GM21381 (cell line): ENCODE results near the gene ATL1.
"Not testable (repeated sequence)": the region's sequence is repeated elsewhere in the genome, so short reads cannot be mapped to it uniquely, and the experiment has no call there.

Experiments used
- ATAC-seq: cut with Tn5 transposase; IDR thresholded peaks from one replicate; pipeline ENCODE4 v1.9.1; 2021; ENCODE audit warnings: mild to moderate bottlenecking, moderate library complexity; ENCODE audit not compliant: unreplicated experiment

The ATL1 gene

GRCh38 chr14:50600849-50601248 is 40.9 kb downstream of the ATL1 start:
- ATAC-seq: no peak

- ATAC-seq: no peak
These were observed 41.4 kb downstream of the ATL1 start for GRCh38 chr14:50601394-50601793.

- ATAC-seq: no peak
These were observed 42.1 kb downstream of the ATL1 start for GRCh38 chr14:50602035-50602434.

- no peak for ATAC-seq
These were observed 43.6 kb downstream of the ATL1 start for GRCh38 chr14:50603565-50603964.

- ATAC-seq: no peak
These were observed 45.8 kb downstream of the ATL1 start for GRCh38 chr14:50605766-50606165.

- ATAC-seq: no peak
These were observed 46.5 kb downstream of the ATL1 start for GRCh38 chr14:50606468-50606867.

- no peak for ATAC-seq
These were observed 47.2 kb downstream of the ATL1 start for GRCh38 chr14:50607181-50607580.

GRCh38 chr14:50607761-50608160 is 47.8 kb downstream of the ATL1 start:
- ATAC-seq: no peak

GRCh38 chr14:50608302-50608851 is 48.4 kb downstream of the ATL1 start:
- no peak for ATAC-seq

GRCh38 chr14:50610465-50610864 is 50.5 kb downstream of the ATL1 start:
- no peak for ATAC-seq

GRCh38 chr14:50612806-50613205 is 52.9 kb downstream of the ATL1 start:
- no peak for ATAC-seq

- no peak for ATAC-seq
These were observed 55.1 kb downstream of the ATL1 start for GRCh38 chr14:50615056-50615455.

- no peak for ATAC-seq
These were observed 55.6 kb downstream of the ATL1 start for GRCh38 chr14:50615552-50615951.

- no peak for ATAC-seq
These were observed 56.3 kb downstream of the ATL1 start for GRCh38 chr14:50616275-50616674.

GRCh38 chr14:50619569-50620141 is 59.7 kb downstream of the ATL1 start:
- no peak for ATAC-seq

- no peak for ATAC-seq
These were observed 60.4 kb downstream of the ATL1 start for GRCh38 chr14:50620341-50620740.

- ATAC-seq: no peak
These were observed 63.0 kb downstream of the ATL1 start for GRCh38 chr14:50622978-50623377.

GRCh38 chr14:50624447-50624846 is 64.5 kb downstream of the ATL1 start:
- ATAC-seq: no peak

- not testable (repeated sequence) for ATAC-seq
These were observed 65.0 kb downstream of the ATL1 start for GRCh38 chr14:50624947-50625346.

GRCh38 chr14:50631408-50631821 is 71.5 kb downstream of the ATL1 start:
- no peak for ATAC-seq

GRCh38 chr14:50633954-50634353 is 74.0 kb downstream of the ATL1 start:
- ATAC-seq: no peak

GRCh38 chr14:50635141-50635540 is 75.2 kb downstream of the ATL1 start:
- ATAC-seq: no peak

GRCh38 chr14:50647282-50647681 is 87.3 kb downstream of the ATL1 start:
- ATAC-seq: peak; percentile 88
